HG03432 (cell line): ENCODE results near the gene PDE4DIP.
"Not testable (repeated sequence)": the region's sequence is repeated elsewhere in the genome, so short reads cannot be mapped to it uniquely, and the experiment has no call there.

Source experiments
- ATAC-seq: cut with Tn5 transposase; IDR thresholded peaks from one replicate; pipeline ENCODE4 v1.9.1; 2021; ENCODE audit warnings: mild to moderate bottlenecking, moderate library complexity; ENCODE audit not compliant: unreplicated experiment

Gene PDE4DIP

DNA sequence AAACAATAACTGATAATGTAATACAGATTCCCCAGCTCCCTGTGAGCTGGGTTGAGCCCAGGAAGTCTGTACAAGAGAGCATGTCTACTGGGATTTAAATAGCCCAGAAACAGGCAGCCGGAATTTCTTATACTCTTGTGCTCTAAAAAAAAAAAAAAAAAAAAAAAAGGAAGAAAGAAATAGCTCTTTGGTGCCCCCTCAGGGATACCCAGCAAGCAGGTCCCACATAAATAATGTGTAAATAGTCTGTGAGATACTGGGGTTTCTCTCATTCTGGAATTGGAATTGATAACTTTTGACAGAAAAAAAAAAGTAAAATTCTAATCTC, 25.4 kb downstream of the PDE4DIP start:
- not testable (repeated sequence) for ATAC-seq

DNA sequence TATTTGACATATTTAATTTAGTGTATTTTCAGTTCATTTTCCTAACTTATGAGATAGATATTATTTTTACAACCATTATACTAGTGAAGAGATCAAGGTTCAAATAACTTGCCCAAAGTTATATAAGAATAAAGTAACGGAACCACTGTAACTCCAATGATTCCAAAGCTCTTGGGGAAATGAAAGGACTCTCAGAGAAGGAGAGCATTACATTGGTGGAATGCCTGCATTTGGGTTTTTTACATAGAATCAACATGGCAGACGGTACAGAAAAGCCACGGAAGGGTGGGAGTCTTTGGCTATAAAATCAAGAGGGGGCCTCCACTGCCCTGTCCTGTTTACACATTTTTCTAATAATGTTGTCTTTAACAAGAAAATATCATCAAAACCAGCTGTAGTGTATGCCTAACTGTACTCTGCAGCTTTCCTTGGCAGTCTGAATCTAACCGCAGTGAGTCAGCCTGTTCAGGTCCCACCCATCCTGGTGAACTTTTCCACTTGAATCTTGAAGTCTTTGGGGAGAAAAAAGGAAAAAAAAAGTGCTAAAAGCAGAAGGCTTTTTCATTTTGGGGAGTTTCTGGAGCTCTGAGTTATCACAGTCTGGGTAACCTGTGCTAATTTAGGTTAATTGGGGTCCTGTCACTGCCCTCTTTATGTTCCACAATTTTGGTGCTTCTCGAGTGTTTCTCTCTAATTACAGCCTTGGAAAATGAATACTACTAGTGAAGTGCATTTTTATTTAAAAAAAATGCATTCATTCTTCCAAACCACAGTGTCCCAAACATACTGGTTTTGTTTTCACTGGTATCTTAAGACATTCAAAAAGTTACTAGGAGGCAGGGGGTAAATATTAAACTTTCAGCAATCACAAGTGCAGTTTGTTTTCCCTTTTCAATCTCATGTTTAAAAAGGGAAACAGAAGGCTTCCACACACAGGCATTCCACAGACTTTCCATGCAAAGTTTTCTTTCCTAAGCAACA, 30.5 kb downstream of the PDE4DIP start:
- ATAC-seq, result not testable (repeated sequence)

DNA sequence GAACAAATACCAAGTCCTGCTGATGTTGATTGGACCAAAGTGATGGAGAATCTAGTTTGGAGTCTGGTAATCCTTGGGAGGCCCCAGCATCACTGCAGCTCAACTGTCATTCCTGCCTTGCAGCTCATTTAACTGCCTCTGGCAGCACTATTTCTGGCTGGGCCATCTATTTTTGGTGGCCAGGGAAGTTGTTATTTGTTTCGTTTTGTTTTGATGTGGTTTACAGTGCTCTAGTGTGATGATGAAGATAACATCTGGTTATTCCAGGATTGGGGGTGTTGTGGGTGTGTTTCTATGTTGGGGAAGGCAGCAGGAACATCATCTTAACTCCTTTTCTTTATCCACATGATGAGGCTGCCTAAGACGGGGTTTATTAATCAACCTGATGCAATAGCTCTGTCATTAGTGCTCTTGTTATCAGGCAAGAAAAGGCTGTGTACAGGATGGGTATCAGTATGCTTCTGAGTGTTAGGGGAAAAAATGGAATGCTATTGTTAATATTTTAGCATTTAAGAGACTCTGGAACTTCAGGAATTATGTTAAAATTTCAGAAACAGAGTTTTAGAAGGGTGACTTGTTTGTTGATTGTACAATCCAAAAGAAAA, 35.7 kb downstream of the PDE4DIP start:
- ATAC-seq, result not testable (repeated sequence)

DNA sequence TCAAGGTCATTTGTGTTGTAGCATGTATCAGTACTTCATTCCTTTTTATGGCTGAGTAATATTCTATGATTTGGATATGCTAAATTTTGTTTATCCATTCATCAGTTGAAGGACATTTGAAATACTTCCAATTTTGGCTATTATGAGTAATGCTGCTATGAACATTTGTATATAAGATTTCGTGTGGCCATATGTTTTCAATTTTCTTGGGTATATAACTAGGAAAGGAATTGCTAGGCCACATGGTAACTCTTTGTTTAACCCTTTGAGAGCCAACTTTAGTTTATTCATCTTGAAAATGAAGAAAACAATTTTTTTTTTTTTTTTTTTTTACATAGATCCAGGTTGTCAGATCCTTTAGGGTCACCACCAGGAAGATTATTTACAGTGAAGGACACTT, 37.0 kb downstream of the PDE4DIP start:
- not testable (repeated sequence) for ATAC-seq

DNA sequence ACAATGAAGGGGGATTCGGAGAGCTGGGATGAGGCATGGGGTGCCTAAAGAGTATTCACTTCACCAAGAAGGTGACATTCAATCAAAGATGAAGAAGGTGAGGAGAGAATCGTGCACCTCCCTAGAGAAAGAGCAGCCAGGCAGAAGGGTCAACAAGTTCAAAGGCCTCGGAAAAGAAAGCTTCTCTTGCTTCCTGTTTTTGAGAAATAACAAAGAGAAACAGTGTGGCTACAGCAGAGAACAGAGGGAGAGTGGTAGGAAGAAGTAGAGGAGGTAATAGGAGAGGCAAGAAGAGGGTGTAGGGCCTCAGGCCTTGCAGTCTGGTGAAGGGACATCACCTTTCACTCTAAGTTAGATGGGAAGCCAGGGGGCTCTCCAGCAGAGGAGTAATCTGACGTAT, 41.0 kb downstream of the PDE4DIP start:
- ATAC-seq, result not testable (repeated sequence)

DNA sequence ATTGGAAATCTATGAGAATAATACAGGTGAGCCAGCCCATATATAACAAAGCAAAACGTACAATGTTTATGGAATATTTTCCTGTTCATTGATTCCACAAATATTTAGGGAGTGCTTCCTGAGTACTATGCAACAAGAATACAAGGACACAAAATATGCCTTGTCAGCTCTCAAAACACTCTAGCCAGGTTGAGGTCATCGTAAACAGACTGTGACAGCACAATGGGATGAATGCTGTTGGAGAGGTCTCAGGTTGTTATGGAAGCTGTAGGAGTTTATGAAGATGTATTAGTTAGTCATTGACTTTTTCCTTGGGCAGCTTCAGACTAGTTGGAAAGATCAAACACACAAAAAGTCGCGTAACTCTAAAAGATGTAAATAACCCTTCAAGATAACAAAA, 42.1 kb downstream of the PDE4DIP start:
- not testable (repeated sequence) for ATAC-seq

DNA sequence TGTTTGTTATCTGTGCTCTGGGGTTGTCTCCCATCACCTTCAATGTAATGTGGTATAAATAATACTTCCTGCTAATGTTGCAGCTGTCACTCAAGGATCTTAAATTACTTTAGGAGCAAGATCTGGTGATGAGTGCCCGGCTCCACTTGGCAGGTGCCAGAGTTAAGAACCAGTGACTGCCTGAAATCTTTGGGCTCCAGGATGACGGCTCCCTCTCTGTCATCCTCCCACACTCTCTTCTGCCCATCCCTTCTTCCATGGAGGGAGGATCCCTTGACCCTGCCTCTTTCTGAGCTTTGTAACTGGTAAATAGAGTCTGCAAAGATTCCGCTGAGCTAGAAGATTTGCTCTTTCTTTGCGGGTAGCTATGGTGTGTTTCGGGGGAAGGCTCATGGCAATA, 44.4 kb downstream of the PDE4DIP start:
- not testable (repeated sequence) for ATAC-seq

DNA sequence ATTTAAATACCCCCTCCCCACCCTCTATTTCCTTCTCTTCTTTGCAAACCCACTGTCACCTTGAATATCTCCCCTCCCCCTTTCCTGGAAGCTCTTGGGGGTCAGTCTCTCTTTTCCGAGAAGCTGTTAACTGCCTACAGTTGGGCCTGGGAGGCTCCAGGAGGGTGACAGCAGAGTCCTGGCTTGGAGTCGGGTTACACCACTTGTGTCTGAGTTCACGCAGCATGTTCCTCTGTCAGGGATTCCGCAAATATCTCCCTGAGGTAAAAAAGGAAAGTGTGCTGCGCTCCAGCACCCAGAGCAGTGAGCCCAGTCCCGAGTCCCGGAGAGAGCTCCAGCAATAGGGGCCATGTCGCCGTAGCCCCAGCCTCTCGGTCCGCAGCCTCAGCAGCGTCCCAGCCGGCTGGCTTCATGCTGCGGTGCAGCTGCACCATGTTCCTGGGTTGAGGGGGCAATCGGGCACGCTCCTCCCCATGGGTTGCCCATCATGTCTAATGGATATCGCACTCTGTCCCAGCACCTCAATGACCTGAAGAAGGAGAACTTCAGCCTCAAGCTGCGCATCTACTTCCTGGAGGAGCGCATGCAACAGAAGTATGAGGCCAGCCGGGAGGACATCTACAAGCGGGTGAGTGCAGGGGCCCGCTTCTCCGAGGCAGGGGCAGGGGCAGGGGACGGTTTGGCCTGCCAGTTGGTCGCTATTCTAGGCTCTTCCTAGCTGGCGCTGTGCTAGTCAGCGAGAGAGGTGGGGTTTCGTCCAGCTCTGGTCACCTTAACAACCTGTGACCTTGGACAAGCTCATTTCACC, 45.2 kb downstream of the PDE4DIP start:
- ATAC-seq, result not testable (repeated sequence)

DNA sequence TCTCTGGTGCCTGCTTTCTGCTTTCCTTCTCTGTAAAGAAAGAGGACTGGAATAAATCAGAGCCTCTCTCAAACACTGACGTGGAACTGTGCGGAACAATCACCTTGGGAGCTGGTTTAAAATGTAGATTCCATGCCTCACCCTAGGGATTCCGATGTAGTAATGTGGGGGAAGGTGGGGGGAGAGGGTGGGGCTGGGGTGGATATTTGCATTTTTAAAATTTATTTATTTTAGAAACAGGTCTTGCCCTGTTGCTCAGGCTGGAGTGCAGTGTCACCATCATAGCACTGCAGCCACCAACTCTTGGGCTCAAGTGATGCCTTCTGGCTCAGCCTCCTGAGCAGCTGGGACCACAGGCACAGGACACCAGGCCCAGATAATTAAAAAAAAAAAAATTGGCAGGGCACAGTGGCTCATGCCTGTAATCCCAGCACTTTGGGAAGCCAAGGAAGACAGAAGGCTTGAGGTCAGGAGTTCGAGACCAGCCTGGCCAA, 45.9 kb downstream of the PDE4DIP start:
- ATAC-seq, result not testable (repeated sequence)

DNA sequence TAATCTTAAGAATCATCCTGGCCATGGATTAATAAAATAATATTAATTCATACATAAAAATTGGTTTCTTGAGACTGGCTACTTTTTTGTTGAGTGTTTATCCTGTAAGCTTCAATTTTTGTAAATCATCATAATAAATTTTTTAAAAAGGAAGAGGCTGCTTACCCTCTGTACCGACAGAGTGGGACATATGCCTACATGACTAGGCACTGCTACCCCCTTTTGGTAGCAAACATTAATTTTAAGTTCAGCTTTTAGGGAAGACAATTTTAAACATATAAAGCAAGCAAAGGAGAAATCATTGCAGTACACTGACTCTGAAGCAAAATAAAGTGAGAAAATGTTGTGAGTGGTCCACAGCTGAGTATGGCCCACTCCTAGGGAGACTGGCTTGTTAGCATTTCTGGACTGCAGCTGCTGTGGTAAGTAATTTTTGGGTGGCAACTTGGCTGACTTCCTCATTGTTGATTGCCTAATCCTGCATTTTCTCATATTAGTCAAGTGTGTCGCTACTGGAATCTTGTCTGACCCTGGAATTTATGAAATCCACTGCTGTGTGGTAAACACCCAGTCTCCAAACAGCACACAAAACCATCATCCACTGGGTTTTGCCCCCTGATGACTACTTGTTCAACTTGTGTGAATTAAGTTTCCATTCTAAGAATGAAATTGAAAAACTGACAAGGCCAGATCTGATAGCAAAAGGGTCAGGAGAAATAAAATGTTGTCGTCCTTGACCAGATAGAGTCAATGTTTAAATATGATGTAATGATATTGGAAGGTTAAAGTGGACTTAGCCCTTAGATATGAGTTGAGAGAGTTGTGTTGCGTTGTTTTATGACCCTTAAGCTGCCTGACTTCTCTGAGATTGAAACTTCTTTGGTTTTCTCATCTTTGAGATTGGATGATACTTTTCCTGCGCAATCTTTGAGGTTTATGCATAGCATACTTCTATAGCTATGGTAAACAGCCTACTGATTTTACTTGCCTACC, 50.4 kb downstream of the PDE4DIP start:
- not testable (repeated sequence) for ATAC-seq

DNA sequence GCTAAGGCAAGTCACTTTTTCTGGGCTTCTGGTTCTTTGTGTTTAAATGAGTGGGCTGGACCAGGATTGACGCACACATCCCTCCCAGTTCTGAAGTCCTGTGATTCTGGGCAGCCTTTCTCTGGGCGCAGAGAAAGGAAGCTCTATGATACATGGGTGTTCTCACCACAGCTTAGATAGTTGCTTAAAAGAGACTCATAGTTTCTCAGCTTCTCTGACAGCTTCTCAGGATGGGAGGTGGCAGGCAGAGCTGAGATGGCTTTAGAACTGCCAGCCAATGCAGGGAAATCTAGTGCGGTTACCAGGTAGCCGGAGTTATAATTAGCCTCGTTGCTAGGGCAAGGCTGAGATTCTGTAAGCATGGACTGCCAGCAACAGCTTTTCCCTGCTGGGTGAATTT, 55.8 kb downstream of the PDE4DIP start:
- not testable (repeated sequence) for ATAC-seq

DNA sequence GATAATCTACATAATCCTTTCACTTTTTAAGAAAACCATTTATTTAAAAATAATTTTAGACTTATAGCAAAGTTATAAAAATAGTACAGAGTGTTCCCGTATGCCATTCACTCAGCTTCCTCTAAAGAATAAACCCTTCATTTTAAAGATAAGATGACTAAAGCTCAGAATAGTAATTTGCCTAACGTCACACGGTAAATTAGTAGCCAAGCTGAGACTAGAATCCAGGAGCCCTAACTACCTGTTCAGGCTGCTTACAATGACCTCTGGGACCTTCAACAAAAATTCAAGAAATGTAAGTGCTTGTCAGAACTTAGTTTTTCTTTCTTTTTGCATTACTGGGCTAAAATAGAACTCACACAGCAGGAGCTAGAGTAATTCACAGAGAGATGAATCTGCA, 56.5 kb downstream of the PDE4DIP start:
- not testable (repeated sequence) for ATAC-seq

DNA sequence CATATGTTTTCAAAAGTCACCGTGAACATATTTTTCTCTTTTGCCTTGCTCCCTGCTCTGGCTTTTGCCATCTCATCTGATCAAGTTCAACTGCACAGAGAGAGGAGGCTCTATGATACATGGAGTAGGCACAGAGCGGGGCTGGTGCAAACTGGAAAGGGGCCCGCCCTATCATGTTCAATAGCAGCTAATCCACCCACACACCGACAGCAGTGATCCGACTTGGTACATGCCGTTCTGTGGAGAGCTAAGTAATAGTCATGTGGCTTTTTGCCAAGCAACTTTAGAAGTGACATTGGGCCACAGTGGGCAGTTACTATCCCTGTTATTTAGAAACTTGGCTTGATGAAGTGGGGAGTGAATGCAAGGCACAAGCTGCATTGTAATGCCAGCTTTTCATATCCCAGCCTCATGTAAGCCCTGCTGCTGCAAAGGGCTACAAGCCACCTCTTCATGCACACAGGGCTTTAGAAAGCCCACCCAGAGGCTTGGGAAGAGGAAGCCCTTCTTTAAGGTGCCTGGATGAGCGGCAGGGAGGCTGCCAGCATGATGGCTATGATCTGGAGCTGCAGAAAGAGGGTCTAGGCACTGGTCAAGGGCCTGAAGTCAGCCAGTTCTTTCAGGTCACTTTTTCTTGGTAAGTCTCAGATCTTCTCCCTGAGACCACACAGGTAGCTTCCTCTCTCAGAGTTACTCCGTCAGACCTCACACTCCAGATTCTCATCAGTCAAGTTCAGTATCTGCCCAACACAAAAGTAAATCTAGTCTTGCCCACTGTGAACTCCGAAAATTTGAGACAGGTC, 57.1 kb downstream of the PDE4DIP start:
- not testable (repeated sequence) for ATAC-seq

DNA sequence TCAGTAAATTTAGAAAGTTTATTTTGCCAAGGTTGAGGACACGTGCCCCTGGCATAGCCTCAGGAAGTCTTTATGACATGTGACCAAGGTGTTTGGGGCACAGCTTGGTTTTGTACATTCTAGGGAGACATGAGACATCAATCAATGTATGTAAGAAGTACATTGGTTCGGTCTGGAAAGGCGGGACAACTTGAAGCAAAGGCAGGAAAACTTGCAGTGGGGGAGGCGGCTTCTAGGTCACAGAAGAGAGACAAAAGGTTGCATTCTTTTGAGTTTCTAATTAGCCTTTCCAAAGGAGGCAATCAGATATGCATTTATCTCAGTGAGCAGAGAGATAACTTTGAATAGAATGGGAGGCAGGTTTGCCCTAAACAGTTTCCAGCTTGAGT, 57.7 kb downstream of the PDE4DIP start:
- ATAC-seq, result not testable (repeated sequence)

DNA sequence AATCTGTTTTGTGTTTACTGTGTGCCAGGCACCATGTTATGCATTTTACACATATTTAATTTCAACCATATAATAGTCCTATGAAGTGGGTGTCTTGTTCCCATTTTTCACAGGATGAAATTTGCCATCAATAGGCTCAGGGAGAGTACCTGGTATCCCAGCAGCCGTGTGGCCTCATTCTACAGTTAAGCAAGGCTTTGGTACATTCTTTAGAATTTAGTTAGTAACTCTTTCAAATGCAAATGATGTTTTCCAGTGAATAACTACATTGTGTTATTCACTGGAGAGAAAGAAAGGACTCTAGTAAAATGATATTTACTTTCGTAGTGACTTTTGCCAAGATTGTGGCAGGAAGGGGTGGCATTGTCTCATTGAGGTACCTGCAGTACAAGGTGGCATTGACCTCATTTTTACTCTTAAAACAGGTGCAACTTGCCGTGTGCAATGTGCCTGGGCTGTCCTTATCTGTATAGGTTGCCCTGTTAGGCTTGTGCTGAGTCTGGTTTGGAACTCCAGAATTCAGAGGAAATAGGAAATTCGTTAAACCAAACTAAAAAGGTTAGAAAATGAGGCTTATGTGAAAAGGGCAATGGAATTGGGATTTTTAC, 65.1 kb downstream of the PDE4DIP start:
- ATAC-seq, result not testable (repeated sequence)

DNA sequence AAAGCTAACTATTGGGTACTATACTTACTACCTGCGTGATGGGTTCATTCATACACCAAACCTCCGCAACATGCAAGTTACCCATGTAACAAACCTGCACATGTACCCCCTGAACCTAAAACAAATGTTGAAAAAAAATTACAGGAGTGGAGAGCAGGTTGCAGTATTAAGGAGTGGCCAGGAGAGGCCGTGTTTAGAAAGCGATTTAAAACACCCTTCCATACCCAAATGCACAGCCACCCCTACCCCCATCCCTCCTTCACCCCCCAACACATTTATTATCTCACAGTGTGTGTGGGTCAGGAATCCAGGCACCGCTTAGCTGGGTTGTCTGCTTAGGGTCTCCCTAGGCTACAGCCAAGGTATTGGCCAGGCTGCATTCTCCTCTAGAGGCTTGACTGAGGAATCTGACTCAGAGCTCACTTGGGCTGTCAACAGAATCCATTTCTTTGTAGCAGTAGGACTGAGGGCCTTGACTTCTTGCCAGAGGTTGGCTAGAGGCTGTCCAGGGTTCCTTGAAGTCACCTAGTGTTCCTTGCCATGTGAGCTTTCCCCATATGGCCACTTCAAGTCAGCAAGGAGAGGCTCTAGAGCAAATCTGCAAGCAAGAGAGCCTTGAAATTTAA, 67.2 kb downstream of the PDE4DIP start:
- not testable (repeated sequence) for ATAC-seq

DNA sequence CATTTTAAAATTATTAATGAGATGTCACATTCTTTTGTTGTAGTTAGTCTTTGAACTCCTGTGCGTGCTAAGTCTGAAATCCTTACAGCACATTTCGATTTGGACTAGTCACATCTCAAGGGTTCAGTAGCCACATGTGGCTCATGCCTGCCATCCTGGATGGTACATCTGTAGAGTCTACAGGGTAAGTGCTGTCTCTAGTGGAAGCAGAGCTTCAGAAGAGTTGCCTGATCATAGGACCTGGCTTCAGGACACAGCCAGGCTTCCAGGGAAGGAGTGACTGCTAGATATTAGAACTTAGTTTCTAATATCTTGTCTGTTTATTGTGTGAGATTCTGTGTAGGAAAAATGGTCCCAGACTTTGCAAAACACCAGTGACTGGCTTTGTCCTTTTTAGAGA, 72.0 kb downstream of the PDE4DIP start:
- ATAC-seq, result not testable (repeated sequence)

DNA sequence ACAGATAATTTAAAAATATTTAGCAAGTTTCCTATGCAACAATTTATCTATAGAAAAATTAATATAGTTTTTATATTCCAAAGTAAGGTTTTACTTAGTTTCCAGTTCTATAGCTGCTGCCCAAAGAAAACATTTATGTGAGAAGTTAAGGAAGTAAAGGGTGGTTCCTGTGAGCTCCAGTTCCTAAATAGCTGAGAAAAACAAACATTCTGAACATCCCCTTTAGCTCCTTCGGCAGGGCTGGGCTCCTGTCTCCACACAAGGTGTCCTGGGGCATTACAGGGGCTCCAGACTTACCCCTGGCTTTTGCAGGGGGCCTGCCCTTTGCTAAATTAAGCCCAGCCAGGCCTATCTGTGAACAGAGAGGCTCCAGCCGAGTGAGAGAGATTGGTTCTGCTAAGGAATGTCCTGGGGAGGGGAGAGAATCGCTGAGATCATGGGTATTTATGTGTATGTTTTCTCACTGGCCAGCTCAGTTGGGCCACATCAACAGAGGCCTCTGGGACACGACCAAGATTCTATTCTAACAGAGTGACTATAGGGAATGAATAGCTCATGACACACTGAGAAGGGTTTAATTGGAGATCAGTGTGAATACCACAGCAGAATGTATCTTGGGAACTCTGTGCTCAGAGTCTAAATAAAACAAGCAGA, 72.6 kb downstream of the PDE4DIP start:
- ATAC-seq, result not testable (repeated sequence)
